GM19193 (cell line): ENCODE results near the gene DNAJB5.
A peak's percentile ranks its signal among the peaks of the same experiment; 100 is the strongest.

Source experiments
- POLR2A ChIP-seq: IDR thresholded peaks from 4 replicates; pipeline ENCODE4 v1.6.1; 2011; ENCODE audit not compliant: insufficient read depth, insufficient read length; ENCODE audit errors: extremely low read depth

DNAJB5 gene

GRCh38 chr9:34989003-34989945 is at the start of gene DNAJB5:
DNAJB5 (plus strand) TSS chr9:34989745; CDS start chr9:34990631, 886 bp downstream.
- peak; percentile 52 for TF ChIP-seq POLR2A

GRCh38 chr9:34948451-34948850 is 41.1 kb upstream of the DNAJB5 start:
- TF ChIP-seq POLR2A = no peak

GRCh38 chr9:34954225-34954624 is 35.3 kb upstream of the DNAJB5 start:
- TF ChIP-seq POLR2A = no peak

GRCh38 chr9:34956648-34957047 is 32.9 kb upstream of the DNAJB5 start:
- no peak for TF ChIP-seq POLR2A

GRCh38 chr9:34957492-34958410 is 31.8 kb upstream of the DNAJB5 start, which contains the start of gene PHF24:
PHF24 (plus strand) TSS chr9:34958285; CDS start chr9:34971299, 13,014 bp downstream.
- no peak for TF ChIP-seq POLR2A

GRCh38 chr9:34958411-34958982 is 31.0 kb upstream of the DNAJB5 start:
- TF ChIP-seq POLR2A = no peak

- TF ChIP-seq POLR2A = no peak
These were observed 30.1 kb upstream of the DNAJB5 start for GRCh38 chr9:34959461-34959860.

GRCh38 chr9:34961574-34962490 is 27.7 kb upstream of the DNAJB5 start:
- no peak for TF ChIP-seq POLR2A

GRCh38 chr9:34962546-34962945 is 27.0 kb upstream of the DNAJB5 start:
- TF ChIP-seq POLR2A = no peak

GRCh38 chr9:34963552-34963951 is 26.0 kb upstream of the DNAJB5 start:
- no peak for TF ChIP-seq POLR2A

GRCh38 chr9:34964458-34964857 is 25.1 kb upstream of the DNAJB5 start:
- TF ChIP-seq POLR2A = no peak

- TF ChIP-seq POLR2A = no peak
These were observed 18.3 kb upstream of the DNAJB5 start for GRCh38 chr9:34971146-34971811.

- TF ChIP-seq POLR2A = no peak
These were observed 14.9 kb upstream of the DNAJB5 start for GRCh38 chr9:34974664-34975063.
